Adrenal gland (tissue), 5 donors: ENCODE data around the gene CAMK2N2.

ENCODE experiments used
- CTCF ChIP-seq, 6 experiments: fragments of 450-650 bp in 4 of 6; fragments of 200-600 bp in 2 of 6; sonication (generic) in 1 of 6; IDR thresholded peaks; 1 replicate in 5 of 6; 2 replicates in 1 of 6; pipeline versions ENCODE4 v1.5.1 to v1.8.0; 2016 to 2021; ENCODE audit warnings: antibody characterized with exemption in 6 of 6, mild to moderate bottlenecking in 2 of 6, moderate library complexity in 1 of 6
- POLR2A ChIP-seq, 2 donors: fragments of 450-650 bp; IDR thresholded peaks; one replicate each; pipeline ENCODE4 v1.6.1; 2017; ENCODE audit warnings: antibody characterized with exemption in 2 of 2, mild to moderate bottlenecking in 2 of 2, moderate library complexity in 1 of 2
- donor health status: DM: no; HTN: no; CAD: no.

GRCh38 chr3:184290331-184290730 lies 29.0 kb upstream of the CAMK2N2 start:
- no peak for TF ChIP-seq CTCF (IDR thresholded peaks at IDR 0.05)
- no peak for TF ChIP-seq POLR2A (IDR thresholded peaks at IDR 0.05)
